ENCODE data around the gene TTC7B. TPM values are rescaled to one million over a fixed set of nuclear protein-coding genes. Genes with fewer than 3 reads are reported as not detected.
A peak's percentile ranks its signal among the peaks of the same experiment; 100 is the strongest.

Gene TTC7B
- total RNA-seq, 2 donors from 2014 or later = 25.0 to 40.7 TPM

- 71% methylated on average over 9 of the region's 9 CpGs for WGBS
- H3K9me3 ChIP-seq = no peaks in the 10 kb centered on the region
- no peaks in the 10 kb centered on the region for H3K36me3 ChIP-seq
- DNase-seq (ENCODE audit: low spot score) = no peak
- peak overlapping the region; percentile 84 to 92 for H3K27ac ChIP-seq
- H3K27me3 ChIP-seq (replicated peaks; ENCODE audit: insufficient read depth) = no peaks in the 10 kb centered on the region
- intact Hi-C loops (cut with DNase I) = no loop called here
- TF ChIP-seq POLR2AphosphoS5 (IDR thresholded peaks at IDR 0.05) (no peak), POLR2A (IDR thresholded peaks at IDR 0.05) (no peak), CTCF (IDR thresholded peaks at IDR 0.05) (no peak)
- peaks cover 37% of the 10 kb centered on the region for H3K4me1 ChIP-seq (replicated peaks)
- no peak overlapping the region for H3K4me3 ChIP-seq
These were observed 304.4 kb downstream of the TTC7B start for GRCh38 chr14:90511795-90512328.

GRCh38 chr14:90511252-90511651 is 305.0 kb downstream of the TTC7B start:
- no peak for TF ChIP-seq POLR2AphosphoS5 (IDR thresholded peaks at IDR 0.05)
- TF ChIP-seq POLR2A (IDR thresholded peaks at IDR 0.05) = no peak
- TF ChIP-seq CTCF (IDR thresholded peaks at IDR 0.05) = no peak
- Histone ChIP-seq H3K4me1 (replicated peaks) (peaks cover 37% of the 10 kb centered on the region), H3K9me3 (no peaks in the 10 kb centered on the region), H3K4me3 (no peak overlapping the region), H3K36me3 (no peaks in the 10 kb centered on the region), H3K27ac (peak overlapping the region; percentile 84 to 92), H3K27me3 (replicated peaks; ENCODE audit: insufficient read depth) (no peaks in the 10 kb centered on the region)
- no peak for DNase-seq (ENCODE audit: low spot score)
- WGBS = 95% methylated on average over 4 of the region's 4 CpGs
- intact Hi-C loops (cut with DNase I) = no loop called here

DNA sequence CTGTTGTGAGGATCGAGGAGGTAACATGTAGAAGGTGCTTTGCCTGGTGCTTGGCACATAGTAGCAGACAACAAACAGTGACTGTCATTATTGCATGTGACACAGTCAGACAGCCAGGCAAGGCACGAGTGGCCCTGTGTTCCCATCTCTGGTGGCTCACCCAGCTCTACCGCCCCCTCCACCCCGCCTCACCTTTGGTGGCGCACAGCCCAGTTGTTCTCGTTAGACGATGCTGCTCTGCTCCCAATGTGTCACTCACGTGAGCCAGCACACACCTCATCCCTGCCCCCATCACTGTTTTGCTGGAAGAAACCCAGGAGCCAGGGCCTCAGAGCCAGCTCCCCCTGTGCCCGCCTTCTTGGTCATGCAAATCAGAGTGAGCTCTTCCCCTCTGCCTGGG is 306.1 kb downstream of the TTC7B start:
- Histone ChIP-seq H3K4me1 (replicated peaks) (peaks cover 37% of the 10 kb centered on the region), H3K4me3 (no peak overlapping the region), H3K27me3 (replicated peaks; ENCODE audit: insufficient read depth) (no peaks in the 10 kb centered on the region), H3K9me3 (no peaks in the 10 kb centered on the region), H3K36me3 (no peaks in the 10 kb centered on the region), H3K27ac (peak overlapping the region; percentile 64 to 92)
- peak; percentile 96 for DNase-seq (ENCODE audit: low spot score)
- 33% methylated on average over 9 of the region's 9 CpGs for WGBS
- peak; percentile 8 for TF ChIP-seq POLR2A (IDR thresholded peaks at IDR 0.05)
- no peak for TF ChIP-seq CTCF (IDR thresholded peaks at IDR 0.05)
- TF ChIP-seq POLR2AphosphoS5 (IDR thresholded peaks at IDR 0.05) = peak; percentile 95
- intact Hi-C loops (cut with DNase I) = no loop called here

GRCh38 chr14:90509403-90509802 is 306.8 kb downstream of the TTC7B start:
- intact Hi-C loops (cut with DNase I) = no loop called here
- Histone ChIP-seq H3K4me1 (replicated peaks) (peaks cover 35% of the 10 kb centered on the region), H3K27ac (peak overlapping the region; percentile 64 to 92), H3K4me3 (no peak overlapping the region), H3K27me3 (replicated peaks; ENCODE audit: insufficient read depth) (no peaks in the 10 kb centered on the region), H3K9me3 (no peaks in the 10 kb centered on the region), H3K36me3 (no peaks in the 10 kb centered on the region)
- TF ChIP-seq CTCF (IDR thresholded peaks at IDR 0.05) = no peak
- TF ChIP-seq POLR2AphosphoS5 (IDR thresholded peaks at IDR 0.05) = no peak
- no peak for TF ChIP-seq POLR2A (IDR thresholded peaks at IDR 0.05)
- DNase-seq (ENCODE audit: low spot score) = no peak
- 38% methylated on average over 5 of the region's 5 CpGs for WGBS

GRCh38 chr14:90508536-90509254 is 307.5 kb downstream of the TTC7B start:
- DNase-seq (ENCODE audit: low spot score) = peak; percentile 93
- Histone ChIP-seq H3K9me3 (no peaks in the 10 kb centered on the region), H3K4me1 (replicated peaks) (peaks cover 32% of the 10 kb centered on the region), H3K27me3 (replicated peaks; ENCODE audit: insufficient read depth) (no peaks in the 10 kb centered on the region), H3K4me3 (no peak overlapping the region), H3K36me3 (no peaks in the 10 kb centered on the region), H3K27ac (peak overlapping the region; percentile 64 to 92)
- peak; percentile 85 for TF ChIP-seq POLR2AphosphoS5 (IDR thresholded peaks at IDR 0.05)
- TF ChIP-seq POLR2A (IDR thresholded peaks at IDR 0.05) = no peak
- intact Hi-C loops (cut with DNase I) = no loop called here
- WGBS = 19% methylated on average over 21 of the region's 21 CpGs

Data from prostate gland (tissue), 2 donors.